Lung (tissue), 12 donors: ENCODE measurements around the gene NANOS2. TPM values are rescaled to one million over a fixed set of nuclear protein-coding genes. Genes with fewer than 3 reads are reported as not detected.

Experiments
- ATAC-seq: fragments of 200-7000 bp; cut with Tn5 transposase; one replicate; pipeline ENCODE4 v1.9.1; 2020; ENCODE audit warnings: moderate number of reproducible peaks; ENCODE audit not compliant: insufficient read depth, low FRiP score
- DNase-seq, 3 donors: peaks; one replicate each; pipeline ENCODE4 v3.0.0-alpha.2; 2013 to 2017
- H3K27ac ChIP-seq, 2 donors: one replicate each; pipeline ENCODE4 v1.5.1; 2013; ENCODE audit warnings: mild to moderate bottlenecking in 2 of 2, moderate library complexity in 2 of 2, control low read depth in 1 of 2, inconsistent platforms in 1 of 2, low read depth in 1 of 2, low read length in 1 of 2
- H3K27me3 ChIP-seq, 3 donors: one replicate each; pipeline ENCODE4 v1.5.1; 2013; ENCODE audit warnings: low read length in 2 of 3; ENCODE audit not compliant: control insufficient read depth in 3 of 3, insufficient read depth in 3 of 3
- H3K36me3 ChIP-seq, 4 donors: one replicate each; pipeline ENCODE4 v1.5.1; 2013; ENCODE audit warnings: low read length in 4 of 4, mild to moderate bottlenecking in 1 of 4, moderate library complexity in 1 of 4; ENCODE audit not compliant: control insufficient read depth in 4 of 4, insufficient read depth in 4 of 4
- H3K4me1 ChIP-seq, 5 donors: one replicate each; pipeline ENCODE4 v1.5.1; 2013; ENCODE audit warnings: low read length in 5 of 5, mild to moderate bottlenecking in 2 of 5, moderate library complexity in 1 of 5; ENCODE audit not compliant: control insufficient read depth in 5 of 5, insufficient read depth in 5 of 5
- H3K4me3 ChIP-seq: one replicate; pipeline ENCODE4 v1.5.1; 2013; ENCODE audit warnings: mild to moderate bottlenecking, control low read depth, moderate library complexity
- H3K9ac ChIP-seq, 2 donors: one replicate each; pipeline ENCODE4 v1.5.1; 2013; ENCODE audit warnings: low read length in 2 of 2, control low read depth in 1 of 2; ENCODE audit not compliant: insufficient read depth in 1 of 2
- H3K9me3 ChIP-seq, 4 donors: one replicate each; pipeline ENCODE4 v1.5.1; 2013; ENCODE audit warnings: low read length in 3 of 4, mild to moderate bottlenecking in 1 of 4, moderate library complexity in 1 of 4; ENCODE audit not compliant: control insufficient read depth in 4 of 4, insufficient read depth in 3 of 4
- WGBS, 2 donors: extraction: QIAGEN DNeasy Blood & Tissue Kit; methylation state at CpG; one replicate each; pipeline ENCODE4 v1.1.7; 2013; 5-methylcytosine and 5-hydroxymethylcytosine counted together
- polyA plus RNA-seq, 2 donors: library from polyadenylated mRNA; stranded (reverse); fragments of 200-250 nt; gene quantifications; one replicate each; pipeline ENCODE4 v1.2.1, GENCODE V29; 2013
- total RNA-seq, 2 donors: library from RNA; depleted of rRNA in 1 of 2; stranded (reverse); fragments of >200 nt in 1 of 2; gene quantifications; one replicate each; pipeline ENCODE4 v1.2.1, GENCODE V29; 2014 to 2021
- TF ChIP-seq, protein P1 (sequence below): IDR thresholded peaks from 2 replicates; pipeline ENCODE4 v1.5.1; 2012; ENCODE audit warnings: mild to moderate bottlenecking; ENCODE audit errors: control extremely low read depth, extremely low read depth
- donor health status: control.
- donor health status: control.
- donor health status: Bipolar disorder and iron deficiency.
- donor health status: healthy.
- donor health status: DM: yes; HTN: yes; CAD: no.

NANOS2 gene
- total and polyA plus RNA-seq, 4 donors = not detected

- ATAC-seq (no peak), DNase-seq (no peak)
- Histone ChIP-seq H3K27ac (no peak overlapping the region), H3K4me3 (no peak overlapping the region), H3K9me3 (no peaks in the 10 kb centered on the region), H3K4me1 (peaks cover 0 to 6% (median 1%) of the 10 kb centered on the region in 5 donors), H3K36me3 (peaks cover 0 to 13% (median 7%) of the 10 kb centered on the region in 4 donors), H3K9ac (no peak overlapping the region), H3K27me3 (peaks cover 0 to 26% (median 24%) of the 10 kb centered on the region in 3 donors)
- WGBS, 2 donors = 2 to 3% methylated on average over 22 of the region's 22 CpGs
- TF ChIP-seq, protein P1, sequence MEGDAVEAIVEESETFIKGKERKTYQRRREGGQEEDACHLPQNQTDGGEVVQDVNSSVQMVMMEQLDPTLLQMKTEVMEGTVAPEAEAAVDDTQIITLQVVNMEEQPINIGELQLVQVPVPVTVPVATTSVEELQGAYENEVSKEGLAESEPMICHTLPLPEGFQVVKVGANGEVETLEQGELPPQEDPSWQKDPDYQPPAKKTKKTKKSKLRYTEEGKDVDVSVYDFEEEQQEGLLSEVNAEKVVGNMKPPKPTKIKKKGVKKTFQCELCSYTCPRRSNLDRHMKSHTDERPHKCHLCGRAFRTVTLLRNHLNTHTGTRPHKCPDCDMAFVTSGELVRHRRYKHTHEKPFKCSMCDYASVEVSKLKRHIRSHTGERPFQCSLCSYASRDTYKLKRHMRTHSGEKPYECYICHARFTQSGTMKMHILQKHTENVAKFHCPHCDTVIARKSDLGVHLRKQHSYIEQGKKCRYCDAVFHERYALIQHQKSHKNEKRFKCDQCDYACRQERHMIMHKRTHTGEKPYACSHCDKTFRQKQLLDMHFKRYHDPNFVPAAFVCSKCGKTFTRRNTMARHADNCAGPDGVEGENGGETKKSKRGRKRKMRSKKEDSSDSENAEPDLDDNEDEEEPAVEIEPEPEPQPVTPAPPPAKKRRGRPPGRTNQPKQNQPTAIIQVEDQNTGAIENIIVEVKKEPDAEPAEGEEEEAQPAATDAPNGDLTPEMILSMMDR = no peak
Observed at GRCh38 chr19:45863335-45863839, 51.2 kb downstream of the NANOS2 start.

Other genes starting within 250 kb of the NANOS2 start
- 10 to 100 TPM in 1 of 2 donors, 1 to 10 TPM in 1; 4.7 to 14.9 TPM for gene GIPR, start 246.6 kb downstream of the NANOS2 start, total RNA-seq
- 1 to 10 TPM; 2.2 to 6.4 TPM for gene GIPR, start 246.6 kb downstream of the NANOS2 start, polyA plus RNA-seq
- 100 to 1,000 TPM; 151 to 319 TPM for gene SNRPD2, start 222.8 kb downstream of the NANOS2 start, total RNA-seq
- 100 to 1,000 TPM; 354 to 410 TPM for gene SNRPD2, start 222.8 kb downstream of the NANOS2 start, polyA plus RNA-seq
- 10 to 100 TPM in 1 of 2 donors, 1 to 10 TPM in 1; 6.3 to 12.2 TPM for gene QPCTL, start 222.1 kb downstream of the NANOS2 start, total RNA-seq
- gene QPCTL, start 222.1 kb downstream of the NANOS2 start, polyA plus RNA-seq = 10 to 100 TPM in 1 of 2 donors, 1 to 10 TPM in 1; 6.7 to 13.3 TPM
- gene FBXO46, start 183.9 kb downstream of the NANOS2 start, total RNA-seq = 10 to 100 TPM; 11.2 to 19.0 TPM
- 1 to 10 TPM; 7.6 to 8.3 TPM for gene FBXO46, start 183.9 kb downstream of the NANOS2 start, polyA plus RNA-seq
- gene MEIOSIN, start 181.3 kb downstream of the NANOS2 start, total RNA-seq = not detected
- not detected for gene MEIOSIN, start 181.3 kb downstream of the NANOS2 start, polyA plus RNA-seq
- 10 to 100 TPM; 13.5 to 17.4 TPM for gene SIX5, start 145.5 kb downstream of the NANOS2 start, total RNA-seq
- gene SIX5, start 145.5 kb downstream of the NANOS2 start, polyA plus RNA-seq = 10 to 100 TPM; 11.7 to 12.7 TPM
- 10 to 100 TPM; 32.4 to 70.4 TPM for gene DMPK, start 132.3 kb downstream of the NANOS2 start, total RNA-seq
- gene DMPK, start 132.3 kb downstream of the NANOS2 start, polyA plus RNA-seq = 10 to 100 TPM; 35.0 to 45.7 TPM
- gene DMWD, start 121.9 kb downstream of the NANOS2 start, total RNA-seq = 10 to 100 TPM; 25.4 to 58.2 TPM
- gene DMWD, start 121.9 kb downstream of the NANOS2 start, polyA plus RNA-seq = 10 to 100 TPM; 21.2 to 28.3 TPM
- gene RSPH6A, start 99.5 kb downstream of the NANOS2 start, total RNA-seq = under 1 TPM in 1 of 2 donors, not detected in 1; 0.34 TPM
- under 1 TPM in 1 of 2 donors, not detected in 1; 0.06 TPM for gene RSPH6A, start 99.5 kb downstream of the NANOS2 start, polyA plus RNA-seq
- gene SYMPK, start 51.6 kb downstream of the NANOS2 start, total RNA-seq = 10 to 100 TPM; 47.5 to 82.1 TPM
- gene SYMPK, start 51.6 kb downstream of the NANOS2 start, polyA plus RNA-seq = 100 to 1,000 TPM in 1 of 2 donors, 10 to 100 TPM in 1; 40.3 to 125 TPM
- gene FOXA3, start 50.5 kb downstream of the NANOS2 start, total RNA-seq = under 1 TPM; 0.43 to 0.49 TPM
- under 1 TPM; 0.53 to 0.68 TPM for gene FOXA3, start 50.5 kb downstream of the NANOS2 start, polyA plus RNA-seq
- 10 to 100 TPM; 21.8 to 24.3 TPM for gene IRF2BP1, start 28.6 kb downstream of the NANOS2 start, total RNA-seq
- 10 to 100 TPM; 10.9 to 16.5 TPM for gene IRF2BP1, start 28.6 kb downstream of the NANOS2 start, polyA plus RNA-seq
- 1 to 10 TPM; 2.9 to 6.7 TPM for gene MYPOP, start 12.2 kb downstream of the NANOS2 start, total RNA-seq
- gene MYPOP, start 12.2 kb downstream of the NANOS2 start, polyA plus RNA-seq = 1 to 10 TPM; 3.8 to 5.3 TPM
- 10 to 100 TPM in 1 of 2 donors, 1 to 10 TPM in 1; 2.9 to 11.6 TPM for gene NOVA2, start 59.1 kb upstream of the NANOS2 start, total RNA-seq
- gene NOVA2, start 59.1 kb upstream of the NANOS2 start, polyA plus RNA-seq = 1 to 10 TPM; 2.3 to 6.7 TPM
- 10 to 100 TPM in 1 of 2 donors, 1 to 10 TPM in 1; 7.8 to 21.0 TPM for gene CCDC61, start 80.7 kb upstream of the NANOS2 start, total RNA-seq
- gene CCDC61, start 80.7 kb upstream of the NANOS2 start, polyA plus RNA-seq = 10 to 100 TPM in 1 of 2 donors, 1 to 10 TPM in 1; 9.4 to 12.5 TPM
- gene PGLYRP1, start 108.3 kb upstream of the NANOS2 start, total RNA-seq = 1 to 10 TPM; 1.1 to 1.3 TPM
- 10 to 100 TPM in 1 of 2 donors, 1 to 10 TPM in 1; 1.0 to 21.7 TPM for gene PGLYRP1, start 108.3 kb upstream of the NANOS2 start, polyA plus RNA-seq
- gene IGFL4, start 126.2 kb upstream of the NANOS2 start, total RNA-seq = not detected
- gene IGFL4, start 126.2 kb upstream of the NANOS2 start, polyA plus RNA-seq = not detected
- not detected for gene IGFL3, start 209.9 kb upstream of the NANOS2 start, total RNA-seq
- gene IGFL3, start 209.9 kb upstream of the NANOS2 start, polyA plus RNA-seq = not detected
- not detected for gene IGFL2, start 233.5 kb upstream of the NANOS2 start, total RNA-seq
- gene IGFL2, start 233.5 kb upstream of the NANOS2 start, polyA plus RNA-seq = not detected